Activated naive CD8-positive, alpha-beta T cell treated with anti-CD3 and anti-CD28 coated beads, Interleukin-2, amount 50 U/mL, for 24 hours (primary cell): ENCODE results near the gene C3orf85.

Experiments used
- ATAC-seq: fragments of 150-1000 bp; cut with Tn5 transposase; one replicate; pipeline ENCODE4 v1.10.0; 2021
- DNase-seq: peaks from one replicate; pipeline ENCODE4 v3.0.0; 2021
- H3K27ac Mint-ChIP-seq: one replicate; pipeline ENCODE4 v1.8.0; 2021; ENCODE audit warnings: mild to moderate bottlenecking, mixed read lengths
- H3K27me3 Mint-ChIP-seq: one replicate; pipeline ENCODE4 v1.8.0; 2021; ENCODE audit warnings: mixed read lengths
- H3K36me3 Mint-ChIP-seq: one replicate; pipeline ENCODE4 v1.8.0; 2021; ENCODE audit warnings: low read depth, mixed read lengths
- H3K4me1 Mint-ChIP-seq: one replicate; pipeline ENCODE4 v1.8.0; 2021; ENCODE audit warnings: mixed read lengths
- H3K4me3 Mint-ChIP-seq: one replicate; pipeline ENCODE4 v1.8.0; 2021; ENCODE audit warnings: mild to moderate bottlenecking, moderate library complexity, mixed read lengths
- H3K9me3 Mint-ChIP-seq: one replicate; pipeline ENCODE4 v1.8.0; 2021; ENCODE audit warnings: mixed read lengths

The C3orf85 gene

GRCh38 chr3:109177908-109178307 is 41.4 kb downstream of the C3orf85 start:
- ATAC-seq (no peak), DNase-seq (no peak)
- no peak overlapping the region for H3K4me3 Mint-ChIP-seq
- H3K27ac Mint-ChIP-seq = no peak overlapping the region
- no peaks in the 10 kb centered on the region for H3K27me3 Mint-ChIP-seq
- H3K9me3 Mint-ChIP-seq = no peaks in the 10 kb centered on the region
- H3K4me1 Mint-ChIP-seq = no peaks in the 10 kb centered on the region
- H3K36me3 Mint-ChIP-seq = no peaks in the 10 kb centered on the region

- H3K27me3 Mint-ChIP-seq = no peaks in the 10 kb centered on the region
- H3K27ac Mint-ChIP-seq = no peak overlapping the region
- H3K4me1 Mint-ChIP-seq = no peaks in the 10 kb centered on the region
- no peaks in the 10 kb centered on the region for H3K9me3 Mint-ChIP-seq
- ATAC-seq = no peak
- no peaks in the 10 kb centered on the region for H3K36me3 Mint-ChIP-seq
- DNase-seq = no peak
- H3K4me3 Mint-ChIP-seq = no peak overlapping the region
These were observed 42.2 kb downstream of the C3orf85 start for GRCh38 chr3:109178708-109179107.

- Mint-ChIP-seq H3K9me3 (no peaks in the 10 kb centered on the region), H3K4me1 (no peaks in the 10 kb centered on the region), H3K27ac (no peak overlapping the region), H3K4me3 (no peak overlapping the region), H3K27me3 (peaks cover 2% of the 10 kb centered on the region), H3K36me3 (no peaks in the 10 kb centered on the region)
- DNase-seq (no peak), ATAC-seq (no peak)
These were observed 48.2 kb downstream of the C3orf85 start for GRCh38 chr3:109184726-109185125.

- no peak overlapping the region for H3K4me3 Mint-ChIP-seq
- no peak overlapping the region for H3K27ac Mint-ChIP-seq
- no peak for DNase-seq
- peaks cover 2% of the 10 kb centered on the region for H3K27me3 Mint-ChIP-seq
- no peaks in the 10 kb centered on the region for H3K4me1 Mint-ChIP-seq
- H3K9me3 Mint-ChIP-seq = no peaks in the 10 kb centered on the region
- no peaks in the 10 kb centered on the region for H3K36me3 Mint-ChIP-seq
- no peak for ATAC-seq
These were observed 50.9 kb downstream of the C3orf85 start for GRCh38 chr3:109187390-109187789.

GRCh38 chr3:109188741-109189140 is 52.2 kb downstream of the C3orf85 start:
- no peak overlapping the region for H3K27ac Mint-ChIP-seq
- H3K27me3 Mint-ChIP-seq = peaks cover 2% of the 10 kb centered on the region
- H3K4me1 Mint-ChIP-seq = no peaks in the 10 kb centered on the region
- H3K36me3 Mint-ChIP-seq = no peaks in the 10 kb centered on the region
- DNase-seq (no peak), ATAC-seq (no peak)
- H3K9me3 Mint-ChIP-seq = no peaks in the 10 kb centered on the region
- no peak overlapping the region for H3K4me3 Mint-ChIP-seq

- no peak overlapping the region for H3K27ac Mint-ChIP-seq
- no peaks in the 10 kb centered on the region for H3K9me3 Mint-ChIP-seq
- no peak for ATAC-seq
These were observed 54.9 kb downstream of the C3orf85 start for GRCh38 chr3:109191421-109191820.

GRCh38 chr3:109195815-109196214 is 59.3 kb downstream of the C3orf85 start:
- no peak overlapping the region for H3K4me3 Mint-ChIP-seq
- DNase-seq = no peak
- H3K27me3 Mint-ChIP-seq = no peaks in the 10 kb centered on the region
- no peaks in the 10 kb centered on the region for H3K36me3 Mint-ChIP-seq
- no peak overlapping the region for H3K27ac Mint-ChIP-seq
- peaks cover 4% of the 10 kb centered on the region for H3K9me3 Mint-ChIP-seq
- H3K4me1 Mint-ChIP-seq = no peaks in the 10 kb centered on the region
- ATAC-seq = no peak

More at GRCh38 chr3:109191421-109191820, 54.9 kb downstream of the C3orf85 start:
- Mint-ChIP-seq H3K4me1 (no peaks in the 10 kb centered on the region), H3K27me3 (no peaks in the 10 kb centered on the region), H3K36me3 (no peaks in the 10 kb centered on the region), H3K4me3 (no peak overlapping the region)
- DNase-seq = no peak
